ENCODE measurements around the gene ZDHHC14. TPM values are rescaled to one million over a fixed set of nuclear protein-coding genes. Genes with fewer than 3 reads are reported as not detected.

ZDHHC14 gene
- total and polyA plus RNA-seq, 2 experiments from 2014 or later = 3.0 to 7.4 TPM

DNA sequence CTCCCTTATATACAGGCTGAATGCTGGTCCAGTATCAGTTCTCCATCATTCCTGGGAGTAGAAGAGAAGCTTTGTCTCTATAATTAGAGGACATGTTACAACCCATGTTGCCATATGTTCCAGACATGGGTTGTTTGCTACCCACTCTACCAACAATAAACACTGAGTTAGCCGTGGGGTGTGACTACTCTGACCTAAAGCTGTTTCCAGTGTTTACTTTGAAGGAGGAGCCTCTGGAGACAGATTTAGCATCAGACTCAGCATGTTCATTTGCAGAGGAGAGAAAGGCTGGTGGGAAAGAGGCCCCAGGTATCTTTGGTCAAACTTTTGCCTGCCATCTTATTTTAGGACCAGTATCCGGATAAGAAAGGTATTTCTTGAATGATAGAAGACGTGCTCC lies 284.2 kb downstream of the ZDHHC14 start:
- ATAC-seq = no peak
- no peak overlapping the region for H3K4me3 ChIP-seq
- TF ChIP-seq, protein P1, sequence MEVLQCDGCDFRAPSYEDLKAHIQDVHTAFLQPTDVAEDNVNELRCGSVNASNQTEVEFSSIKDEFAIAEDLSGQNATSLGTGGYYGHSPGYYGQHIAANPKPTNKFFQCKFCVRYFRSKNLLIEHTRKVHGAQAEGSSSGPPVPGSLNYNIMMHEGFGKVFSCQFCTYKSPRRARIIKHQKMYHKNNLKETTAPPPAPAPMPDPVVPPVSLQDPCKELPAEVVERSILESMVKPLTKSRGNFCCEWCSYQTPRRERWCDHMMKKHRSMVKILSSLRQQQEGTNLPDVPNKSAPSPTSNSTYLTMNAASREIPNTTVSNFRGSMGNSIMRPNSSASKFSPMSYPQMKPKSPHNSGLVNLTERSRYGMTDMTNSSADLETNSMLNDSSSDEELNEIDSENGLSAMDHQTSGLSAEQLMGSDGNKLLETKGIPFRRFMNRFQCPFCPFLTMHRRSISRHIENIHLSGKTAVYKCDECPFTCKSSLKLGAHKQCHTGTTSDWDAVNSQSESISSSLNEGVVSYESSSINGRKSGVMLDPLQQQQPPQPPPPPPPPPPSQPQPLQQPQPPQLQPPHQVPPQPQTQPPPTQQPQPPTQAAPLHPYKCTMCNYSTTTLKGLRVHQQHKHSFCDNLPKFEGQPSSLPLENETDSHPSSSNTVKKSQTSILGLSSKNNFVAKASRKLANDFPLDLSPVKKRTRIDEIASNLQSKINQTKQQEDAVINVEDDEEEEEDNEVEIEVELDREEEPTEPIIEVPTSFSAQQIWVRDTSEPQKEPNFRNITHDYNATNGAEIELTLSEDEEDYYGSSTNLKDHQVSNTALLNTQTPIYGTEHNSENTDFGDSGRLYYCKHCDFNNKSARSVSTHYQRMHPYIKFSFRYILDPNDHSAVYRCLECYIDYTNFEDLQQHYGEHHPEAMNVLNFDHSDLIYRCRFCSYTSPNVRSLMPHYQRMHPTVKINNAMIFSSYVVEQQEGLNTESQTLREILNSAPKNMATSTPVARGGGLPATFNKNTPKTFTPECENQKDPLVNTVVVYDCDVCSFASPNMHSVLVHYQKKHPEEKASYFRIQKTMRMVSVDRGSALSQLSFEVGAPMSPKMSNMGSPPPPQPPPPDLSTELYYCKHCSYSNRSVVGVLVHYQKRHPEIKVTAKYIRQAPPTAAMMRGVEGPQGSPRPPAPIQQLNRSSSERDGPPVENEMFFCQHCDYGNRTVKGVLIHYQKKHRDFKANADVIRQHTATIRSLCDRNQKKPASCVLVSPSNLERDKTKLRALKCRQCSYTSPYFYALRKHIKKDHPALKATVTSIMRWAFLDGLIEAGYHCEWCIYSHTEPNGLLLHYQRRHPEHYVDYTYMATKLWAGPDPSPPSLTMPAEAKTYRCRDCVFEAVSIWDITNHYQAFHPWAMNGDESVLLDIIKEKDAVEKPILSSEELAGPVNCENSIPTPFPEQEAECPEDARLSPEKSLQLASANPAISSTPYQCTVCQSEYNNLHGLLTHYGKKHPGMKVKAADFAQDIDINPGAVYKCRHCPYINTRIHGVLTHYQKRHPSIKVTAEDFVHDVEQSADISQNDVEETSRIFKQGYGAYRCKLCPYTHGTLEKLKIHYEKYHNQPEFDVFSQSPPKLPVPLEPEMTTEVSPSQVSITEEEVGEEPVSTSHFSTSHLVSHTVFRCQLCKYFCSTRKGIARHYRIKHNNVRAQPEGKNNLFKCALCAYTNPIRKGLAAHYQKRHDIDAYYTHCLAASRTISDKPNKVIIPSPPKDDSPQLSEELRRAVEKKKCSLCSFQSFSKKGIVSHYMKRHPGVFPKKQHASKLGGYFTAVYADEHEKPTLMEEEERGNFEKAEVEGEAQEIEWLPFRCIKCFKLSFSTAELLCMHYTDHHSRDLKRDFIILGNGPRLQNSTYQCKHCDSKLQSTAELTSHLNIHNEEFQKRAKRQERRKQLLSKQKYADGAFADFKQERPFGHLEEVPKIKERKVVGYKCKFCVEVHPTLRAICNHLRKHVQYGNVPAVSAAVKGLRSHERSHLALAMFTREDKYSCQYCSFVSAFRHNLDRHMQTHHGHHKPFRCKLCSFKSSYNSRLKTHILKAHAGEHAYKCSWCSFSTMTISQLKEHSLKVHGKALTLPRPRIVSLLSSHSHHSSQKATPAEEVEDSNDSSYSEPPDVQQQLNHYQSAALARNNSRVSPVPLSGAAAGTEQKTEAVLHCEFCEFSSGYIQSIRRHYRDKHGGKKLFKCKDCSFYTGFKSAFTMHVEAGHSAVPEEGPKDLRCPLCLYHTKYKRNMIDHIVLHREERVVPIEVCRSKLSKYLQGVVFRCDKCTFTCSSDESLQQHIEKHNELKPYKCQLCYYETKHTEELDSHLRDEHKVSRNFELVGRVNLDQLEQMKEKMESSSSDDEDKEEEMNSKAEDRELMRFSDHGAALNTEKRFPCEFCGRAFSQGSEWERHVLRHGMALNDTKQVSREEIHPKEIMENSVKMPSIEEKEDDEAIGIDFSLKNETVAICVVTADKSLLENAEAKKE (CRISPR knock-in tag; IDR thresholded peaks at IDR 0.05) = no peak
- TF ChIP-seq CREB1 (CRISPR knock-in tag; IDR thresholded peaks at IDR 0.05; ENCODE audit: low read depth) (no peak), EZH2phosphoT487 (IDR thresholded peaks at IDR 0.05; ENCODE audit: unreplicated experiment) (no peak), POLR2AphosphoS5 (IDR thresholded peaks at IDR 0.05; ENCODE audit: low read depth) (no peak), EZH2 (IDR thresholded peaks at IDR 0.05; ENCODE audit: low read depth, unreplicated experiment) (no peak), JUNB (IDR thresholded peaks at IDR 0.05; ENCODE audit: unreplicated experiment) (no peak), ZNF331 (CRISPR knock-in tag; IDR thresholded peaks at IDR 0.05; ENCODE audit: low read depth) (no peak), ZNF114 (CRISPR knock-in tag; IDR thresholded peaks at IDR 0.05) (no peak), NANOG (IDR thresholded peaks at IDR 0.05; ENCODE audit: borderline replicate concordance) (no peak), ETS1 (IDR thresholded peaks at IDR 0.05) (no peak)
- H2AFZ ChIP-seq = no peak overlapping the region
- no peaks in the 10 kb centered on the region for H3K27me3 ChIP-seq (ENCODE audit: insufficient read depth)
- peaks cover 30% of the 10 kb centered on the region for H3K4me1 Mint-ChIP-seq
- no peaks in the 10 kb centered on the region; the same call in 2 of the 3 replicates for H3K36me3 Mint-ChIP-seq (ENCODE audit: low read depth)
- no peak overlapping the region for H3K27ac ChIP-seq (ENCODE audit: low read depth)
- peaks cover 4% of the 10 kb centered on the region for H3K27me3 Mint-ChIP-seq (ENCODE audit: insufficient read depth, low read depth, poor library complexity)
- H3K9me3 Mint-ChIP-seq = no peaks in the 10 kb centered on the region; the same call in 2 of the 3 replicates
- no peaks in the 10 kb centered on the region for H3K36me3 ChIP-seq (ENCODE audit: insufficient read depth)
- peaks cover 20% of the 10 kb centered on the region for H3K4me1 ChIP-seq (ENCODE audit: insufficient read depth)
- H3K79me2 ChIP-seq (replicated peaks; ENCODE audit: insufficient read depth) = no peaks in the 10 kb centered on the region
- H3K4me2 ChIP-seq = no peak overlapping the region
- no peak for DNase-seq (ENCODE audit: low spot score)
- no peak overlapping the region for H3K4me3 Mint-ChIP-seq
- 0 out of 2 replicates have a peak, but pooled peaks cover 4% of the 10 kb centered on the region for H3F3A ChIP-seq (replicated peaks; ENCODE audit: low read depth)
- H3K27ac Mint-ChIP-seq = no peak overlapping the region
- no peaks in the 10 kb centered on the region for H4K20me1 ChIP-seq (replicated peaks; ENCODE audit: insufficient read depth)
- H3K9me2 ChIP-seq (ENCODE audit: insufficient read depth) = no peaks in the 10 kb centered on the region
